Measurements from ENCODE around the gene PDE6A.

DNA sequence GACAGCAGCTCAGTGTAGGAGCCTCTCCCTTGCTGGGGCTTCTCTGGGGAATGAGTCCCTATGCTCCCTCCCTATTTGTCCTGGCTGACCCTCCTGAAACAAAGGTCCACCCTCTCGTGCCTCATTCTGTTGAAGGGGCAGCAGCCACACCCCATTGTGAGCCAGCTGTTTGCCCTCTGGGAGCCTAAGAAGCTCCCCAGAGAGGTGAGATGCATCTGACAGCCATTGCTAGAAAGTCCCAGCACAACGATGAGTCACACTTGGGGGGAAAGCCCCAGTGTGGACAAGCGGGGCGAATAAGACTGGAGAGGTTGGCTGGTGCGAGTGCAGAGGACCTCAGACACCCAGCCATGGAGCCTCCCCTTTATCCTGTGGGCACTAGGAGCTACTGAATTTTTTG, 113.1 kb downstream of the PDE6A start:
- TF ChIP-seq, protein P1, sequence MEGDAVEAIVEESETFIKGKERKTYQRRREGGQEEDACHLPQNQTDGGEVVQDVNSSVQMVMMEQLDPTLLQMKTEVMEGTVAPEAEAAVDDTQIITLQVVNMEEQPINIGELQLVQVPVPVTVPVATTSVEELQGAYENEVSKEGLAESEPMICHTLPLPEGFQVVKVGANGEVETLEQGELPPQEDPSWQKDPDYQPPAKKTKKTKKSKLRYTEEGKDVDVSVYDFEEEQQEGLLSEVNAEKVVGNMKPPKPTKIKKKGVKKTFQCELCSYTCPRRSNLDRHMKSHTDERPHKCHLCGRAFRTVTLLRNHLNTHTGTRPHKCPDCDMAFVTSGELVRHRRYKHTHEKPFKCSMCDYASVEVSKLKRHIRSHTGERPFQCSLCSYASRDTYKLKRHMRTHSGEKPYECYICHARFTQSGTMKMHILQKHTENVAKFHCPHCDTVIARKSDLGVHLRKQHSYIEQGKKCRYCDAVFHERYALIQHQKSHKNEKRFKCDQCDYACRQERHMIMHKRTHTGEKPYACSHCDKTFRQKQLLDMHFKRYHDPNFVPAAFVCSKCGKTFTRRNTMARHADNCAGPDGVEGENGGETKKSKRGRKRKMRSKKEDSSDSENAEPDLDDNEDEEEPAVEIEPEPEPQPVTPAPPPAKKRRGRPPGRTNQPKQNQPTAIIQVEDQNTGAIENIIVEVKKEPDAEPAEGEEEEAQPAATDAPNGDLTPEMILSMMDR (IDR thresholded peaks at IDR 0.05; ENCODE audit: control extremely low read depth in 1 of 3, insufficient read depth in 1 of 3, low read depth in 1 of 3, low read length in 3 of 3): no peak
- TF ChIP-seq CHD2 (IDR thresholded peaks at IDR 0.05; ENCODE audit: low read length): no peak
- TF ChIP-seq EZH2 (IDR thresholded peaks at IDR 0.05; ENCODE audit: low read depth, low read length, severe bottlenecking): no peak
- no peak for TF ChIP-seq SUZ12 (IDR thresholded peaks at IDR 0.05; ENCODE audit: low read length)
- TF ChIP-seq POLR2A (IDR thresholded peaks at IDR 0.05; ENCODE audit: control extremely low read depth in 1 of 2, low read depth in 2 of 2, low read length in 2 of 2): no peak
- TF ChIP-seq EP300 (IDR thresholded peaks at IDR 0.05; ENCODE audit: borderline replicate concordance in 1 of 2, low read depth in 2 of 2, low read length in 2 of 2): no peak
- no peak for TF ChIP-seq JUND (IDR thresholded peaks at IDR 0.05; ENCODE audit: low read length)
